Measurements from ENCODE around the gene KRTAP5-5. TPM values are rescaled to one million over a fixed set of nuclear protein-coding genes. Genes with fewer than 3 reads are reported as not detected.

The KRTAP5-5 gene
- total RNA-seq, 3 donors from 2014 or later, result 0.32 to 1.6 (median 0.75) TPM

GRCh38 chr11:1632053-1632714 lies 2.6 kb downstream of the KRTAP5-5 start:
- H3K36me3 ChIP-seq (ENCODE audit: low read depth), result no peaks in the 10 kb centered on the region
- H3K9me3 ChIP-seq, result no peaks in the 10 kb centered on the region
- intact Hi-C loops (cut with DNase I, micrococcal nuclease), result no loop called here
- ATAC-seq (no peak), DNase-seq (no peak)
- H3K4me3 ChIP-seq, result no peak overlapping the region
- TF ChIP-seq CTCF (IDR thresholded peaks at IDR 0.05), result no peak
- peaks cover 5% of the 10 kb centered on the region for H3K4me1 ChIP-seq (ENCODE audit: low read depth)

- no peak for TF ChIP-seq CTCF (IDR thresholded peaks at IDR 0.05)
- ATAC-seq, result no peak
- no peak for DNase-seq
- Histone ChIP-seq H3K4me3 (no peak overlapping the region), H3K9me3 (no peaks in the 10 kb centered on the region), H3K4me1 (ENCODE audit: low read depth) (peaks cover 7% of the 10 kb centered on the region), H3K36me3 (ENCODE audit: low read depth) (no peaks in the 10 kb centered on the region)
- intact Hi-C loops (cut with DNase I, micrococcal nuclease), result no loop called here
Observed at GRCh38 chr11:1633864-1634263, 4.3 kb downstream of the KRTAP5-5 start.

- DNase-seq, result no peak
- Histone ChIP-seq H3K4me3 (no peak overlapping the region), H3K9me3 (no peaks in the 10 kb centered on the region), H3K4me1 (ENCODE audit: low read depth) (peaks cover 16% of the 10 kb centered on the region), H3K36me3 (ENCODE audit: low read depth) (no peaks in the 10 kb centered on the region)
- TF ChIP-seq CTCF (IDR thresholded peaks at IDR 0.05), result no peak
- intact Hi-C loops (cut with DNase I, micrococcal nuclease), result no loop called here
- no peak for ATAC-seq
Observed at GRCh38 chr11:1636291-1636950, 6.8 kb downstream of the KRTAP5-5 start.

- DNase-seq, result no peak
- H3K9me3 ChIP-seq, result no peaks in the 10 kb centered on the region
Observed at GRCh38 chr11:1637628-1638027, 8.1 kb downstream of the KRTAP5-5 start.

GRCh38 chr11:1638344-1638743 lies 8.8 kb downstream of the KRTAP5-5 start:
- ATAC-seq (no peak), DNase-seq (no peak)

More at GRCh38 chr11:1637628-1638027, 8.1 kb downstream of the KRTAP5-5 start:
- no peak for TF ChIP-seq CTCF (IDR thresholded peaks at IDR 0.05)
- H3K4me1 ChIP-seq (ENCODE audit: low read depth), result peaks cover 16% of the 10 kb centered on the region
- intact Hi-C loops (cut with DNase I, micrococcal nuclease), result no loop called here
- no peak overlapping the region for H3K4me3 ChIP-seq
- no peaks in the 10 kb centered on the region for H3K36me3 ChIP-seq (ENCODE audit: low read depth)
- no peak for ATAC-seq

More at GRCh38 chr11:1638344-1638743, 8.8 kb downstream of the KRTAP5-5 start:
- Histone ChIP-seq H3K9me3 (no peaks in the 10 kb centered on the region), H3K36me3 (ENCODE audit: low read depth) (no peaks in the 10 kb centered on the region), H3K4me1 (ENCODE audit: low read depth) (peaks cover 16% of the 10 kb centered on the region), H3K4me3 (no peak overlapping the region)
- no peak for TF ChIP-seq CTCF (IDR thresholded peaks at IDR 0.05)
- intact Hi-C loops (cut with DNase I, micrococcal nuclease), result no loop called here
